ENCODE data around the gene COPS4. TPM values are rescaled to one million over a fixed set of nuclear protein-coding genes. Genes with fewer than 3 reads are reported as not detected.
A peak's percentile ranks its signal among the peaks of the same experiment; 100 is the strongest.
"Not testable (repeated sequence)": the region's sequence is repeated elsewhere in the genome, so short reads cannot be mapped to it uniquely, and the experiment has no call there.

The COPS4 gene
- total RNA-seq, 4 donors from 2014 or later, result 67.9 to 151 (median 91.9) TPM

GRCh38 chr4:83110970-83111750, 76.2 kb downstream of the COPS4 start:
- Histone ChIP-seq H3K4me3 (peak overlapping the region in 2 of 4 donors; percentile 59 to 66), H3K27ac (no peak overlapping the region), H3K36me3 (no peaks in the 10 kb centered on the region), H3K4me1 (peaks cover 4% of the 10 kb centered on the region in 2 donors), H3K27me3 (no peaks in the 10 kb centered on the region), H3K9me3 (no peaks in the 10 kb centered on the region)
- DNase-seq (no peak), ATAC-seq (no peak)
- in situ Hi-C loops (cut with MboI; ENCODE audit: low sequenced_read_pairs in 4 of 4), result no loop called here
- intact Hi-C loops (cut with DNase I; ENCODE audit: low total_unique reads), result loop anchor here (1.0 to 5.0 kb wide), 2 partner anchors 36 to 99 kb away; partner anchors contain the start of gene LIN54
- TF ChIP-seq POLR2A (IDR thresholded peaks at IDR 0.05), result no peak
- no peak for TF ChIP-seq CTCF (IDR thresholded peaks at IDR 0.05 in 4 of 5, conservative IDR thresholded peaks at IDR 0.05 in 1 of 5)

DNA sequence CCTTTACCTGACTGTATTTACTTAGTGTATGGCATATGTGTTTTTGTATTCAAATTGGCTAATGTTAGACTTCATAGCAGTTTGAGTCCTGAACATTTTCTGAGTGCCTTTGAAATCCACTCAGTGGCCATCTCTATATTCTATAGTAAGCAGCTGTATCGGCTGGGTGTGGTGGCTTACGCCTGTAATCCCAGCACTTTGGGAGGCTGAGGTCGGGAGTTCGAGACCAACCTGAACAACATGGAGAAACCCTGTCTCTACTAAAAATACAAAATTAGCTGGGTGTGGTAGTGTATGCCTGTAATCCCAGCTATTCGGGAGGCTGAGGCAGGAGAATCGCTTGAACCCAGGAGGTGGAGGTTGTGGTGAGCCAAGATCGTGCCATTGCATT, 76.8 kb downstream of the COPS4 start:
- intact Hi-C loops (cut with DNase I; ENCODE audit: low total_unique reads), result loop anchor here (5.0 kb wide), 1 partner anchor 99 kb away; the partner anchor contains the start of gene LIN54
- H3K27ac ChIP-seq; DNase-seq; H3K9me3 ChIP-seq; H3K36me3 ChIP-seq; in situ Hi-C loops (cut with MboI; ENCODE audit: low sequenced_read_pairs in 4 of 4); H3K4me3 ChIP-seq; H3K27me3 ChIP-seq; ATAC-seq; H3K4me1 ChIP-seq: not testable (repeated sequence)

DNA sequence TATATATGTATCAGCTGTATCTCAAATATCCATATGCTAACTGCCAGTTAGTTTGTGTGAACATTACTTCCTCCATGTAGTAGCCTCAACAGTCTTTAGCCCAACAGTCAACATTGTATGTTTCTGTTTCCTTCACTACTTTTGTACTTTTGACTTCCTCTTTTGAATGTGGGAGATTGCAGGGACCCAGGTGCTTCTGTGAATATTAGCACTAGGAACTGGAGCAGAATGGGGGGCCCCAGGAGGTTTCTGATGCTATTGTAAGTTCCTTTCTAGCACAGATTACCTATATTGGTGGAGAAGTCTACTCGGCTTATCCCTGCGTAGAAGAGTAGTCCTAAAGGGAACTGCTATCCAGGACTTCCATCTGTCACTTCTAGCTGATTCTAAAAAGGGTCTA, 77.2 kb downstream of the COPS4 start:
- H3K4me1 ChIP-seq, result peaks cover 4% of the 10 kb centered on the region in 2 donors
- H3K4me3 ChIP-seq, result no peak overlapping the region
- intact Hi-C loops (cut with DNase I; ENCODE audit: low total_unique reads) (loop anchor here (5.0 kb wide), 1 partner anchor 100 kb away; the partner anchor contains the start of gene LIN54), in situ Hi-C loops (cut with MboI; ENCODE audit: low sequenced_read_pairs in 4 of 4) (no loop called here)
- H3K27ac ChIP-seq, result no peak overlapping the region
- no peak for ATAC-seq
- H3K9me3 ChIP-seq, result no peaks in the 10 kb centered on the region
- no peak for DNase-seq
- TF ChIP-seq CTCF (IDR thresholded peaks at IDR 0.05 in 4 of 5, conservative IDR thresholded peaks at IDR 0.05 in 1 of 5) (no peak), POLR2A (IDR thresholded peaks at IDR 0.05) (no peak)
- H3K36me3 ChIP-seq, result no peaks in the 10 kb centered on the region
- H3K27me3 ChIP-seq, result no peaks in the 10 kb centered on the region

DNA sequence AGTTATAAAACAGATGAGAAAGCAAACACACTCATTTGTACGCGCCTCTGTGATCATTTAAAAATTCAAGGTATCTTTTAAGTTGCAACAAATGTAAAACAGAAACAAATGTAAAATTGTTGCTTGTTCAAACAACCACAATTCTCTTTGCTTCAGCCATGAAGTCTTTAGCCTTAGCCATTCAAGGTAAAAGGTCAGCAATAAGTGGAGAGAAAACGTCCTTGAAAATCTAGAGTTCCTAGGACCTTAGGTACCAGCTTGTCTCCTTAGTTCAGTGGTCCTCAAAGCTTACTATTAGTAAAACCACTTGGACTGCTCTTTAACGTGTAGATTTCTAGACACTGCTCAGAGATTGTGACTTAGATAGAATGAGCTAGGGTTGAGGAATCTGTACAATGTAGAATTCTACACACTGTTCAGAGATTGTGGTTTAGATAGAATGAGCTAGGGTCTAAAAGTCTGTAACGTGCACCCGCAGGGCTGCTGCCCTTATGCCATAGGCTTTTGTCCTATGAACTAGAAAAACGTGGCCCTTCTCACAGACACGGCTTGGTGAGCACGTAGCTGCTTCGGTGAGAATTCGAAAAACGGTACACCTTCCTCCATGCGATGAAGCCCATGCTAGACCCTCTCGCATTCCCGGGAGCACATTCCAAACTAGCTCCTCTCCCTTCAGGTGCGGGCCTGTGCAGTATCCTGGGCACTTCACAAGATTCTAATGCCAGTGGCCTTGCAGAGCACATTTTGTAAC, 77.9 kb downstream of the COPS4 start:
- intact Hi-C loops (cut with DNase I; ENCODE audit: low total_unique reads), result loop anchor here (5.0 kb wide), 1 partner anchor 101 kb away; the partner anchor contains the start of gene LIN54
- in situ Hi-C loops (cut with MboI; ENCODE audit: low sequenced_read_pairs in 4 of 4), result no loop called here
- Histone ChIP-seq H3K4me3 (no peak overlapping the region), H3K27me3 (no peaks in the 10 kb centered on the region), H3K36me3 (no peaks in the 10 kb centered on the region), H3K9me3 (no peaks in the 10 kb centered on the region), H3K4me1 (peaks cover 4% of the 10 kb centered on the region in 2 donors), H3K27ac (no peak overlapping the region)
- DNase-seq (no peak), ATAC-seq (no peak)
- TF ChIP-seq POLR2A (IDR thresholded peaks at IDR 0.05), result no peak
- TF ChIP-seq CTCF (IDR thresholded peaks at IDR 0.05 in 4 of 5, conservative IDR thresholded peaks at IDR 0.05 in 1 of 5), result no peak

DNA sequence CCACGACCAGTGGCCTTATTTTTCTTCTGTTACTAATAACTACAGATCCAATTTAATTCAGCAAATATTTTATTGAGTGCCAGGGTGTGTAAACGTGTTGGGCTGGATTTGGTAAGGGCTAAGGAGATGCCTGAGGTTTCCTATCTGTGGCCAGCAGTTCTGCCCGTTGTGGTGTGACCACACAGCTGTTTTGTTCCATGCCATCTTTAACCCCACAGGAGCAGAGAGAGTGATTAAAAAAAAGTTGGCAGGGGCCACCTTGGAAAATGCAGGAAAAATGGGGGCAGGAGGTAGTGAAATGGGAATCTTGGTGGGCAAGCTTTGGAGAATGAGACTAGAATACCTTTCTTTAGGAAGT, 78.4 kb downstream of the COPS4 start:
- Histone ChIP-seq H3K4me3 (no peak overlapping the region), H3K27ac (no peak overlapping the region), H3K9me3 (no peaks in the 10 kb centered on the region), H3K4me1 (peaks cover 4% of the 10 kb centered on the region in 2 donors), H3K36me3 (no peaks in the 10 kb centered on the region), H3K27me3 (no peaks in the 10 kb centered on the region)
- intact Hi-C loops (cut with DNase I; ENCODE audit: low total_unique reads) (loop anchor here (5.0 kb wide), 1 partner anchor 101 kb away; the partner anchor contains the start of gene LIN54), in situ Hi-C loops (cut with MboI; ENCODE audit: low sequenced_read_pairs in 4 of 4) (no loop called here)
- TF ChIP-seq CTCF (IDR thresholded peaks at IDR 0.05 in 4 of 5, conservative IDR thresholded peaks at IDR 0.05 in 1 of 5), result no peak
- TF ChIP-seq POLR2A (IDR thresholded peaks at IDR 0.05), result no peak
- DNase-seq (no peak), ATAC-seq (no peak)
